ENCODE results near the gene TCF15.

TCF15 gene

GRCh38 chr20:610130-611046 lies at the start of gene TCF15:
Gene TCF15, minus strand, starts transcription at chr20:610309. Its CDS starts 72 bp downstream, at chr20:610237.
- DNase-seq (ENCODE audit: low read depth) = no peak

- DNase-seq (ENCODE audit: low read depth) = no peak
Measured at GRCh38 chr20:658731-659291, 48.7 kb upstream of the TCF15 start.

GRCh38 chr20:658202-658601 lies 48.1 kb upstream of the TCF15 start:
- DNase-seq (ENCODE audit: low read depth) = no peak

- DNase-seq (ENCODE audit: low read depth) = no peak
Measured at GRCh38 chr20:655726-656624, 45.9 kb upstream of the TCF15 start.

GRCh38 chr20:654417-654750 lies 44.3 kb upstream of the TCF15 start:
- DNase-seq (ENCODE audit: low read depth) = no peak

GRCh38 chr20:653590-654416 lies 43.7 kb upstream of the TCF15 start:
- no peak for DNase-seq (ENCODE audit: low read depth)

GRCh38 chr20:653110-653589 lies 43.0 kb upstream of the TCF15 start, which contains the start of gene SRXN1:
Gene SRXN1, minus strand, starts transcription at chr20:653200. Its CDS starts 15 bp downstream, at chr20:653185.
- DNase-seq (ENCODE audit: low read depth) = peak; percentile 80

- DNase-seq (ENCODE audit: low read depth) = no peak
Measured at GRCh38 chr20:652615-653109, 42.6 kb upstream of the TCF15 start.

GRCh38 chr20:651713-652614 lies 41.9 kb upstream of the TCF15 start:
- DNase-seq (ENCODE audit: low read depth) = no peak

GRCh38 chr20:650954-651353 lies 40.8 kb upstream of the TCF15 start:
- DNase-seq (ENCODE audit: low read depth) = no peak

GRCh38 chr20:650281-650680 lies 40.2 kb upstream of the TCF15 start:
- DNase-seq (ENCODE audit: low read depth) = no peak

- no peak for DNase-seq (ENCODE audit: low read depth)
Measured at GRCh38 chr20:647479-648019, 37.4 kb upstream of the TCF15 start.

GRCh38 chr20:646868-647233 lies 36.7 kb upstream of the TCF15 start:
- no peak for DNase-seq (ENCODE audit: low read depth)

GRCh38 chr20:646107-646867 lies 36.2 kb upstream of the TCF15 start:
- no peak for DNase-seq (ENCODE audit: low read depth)

- DNase-seq (ENCODE audit: low read depth) = peak; percentile 29
Measured at GRCh38 chr20:645318-646106, 35.4 kb upstream of the TCF15 start.

- no peak for DNase-seq (ENCODE audit: low read depth)
Measured at GRCh38 chr20:644692-645317, 34.7 kb upstream of the TCF15 start.

- DNase-seq (ENCODE audit: low read depth) = no peak
Measured at GRCh38 chr20:642398-643174, 32.5 kb upstream of the TCF15 start.

Measured in stimulated activated CD8-positive, alpha-beta memory T cell treated with anti-CD3 and anti-CD28 coated beads, Interleukin-12 subunit alpha, Interleukin-12 subunit beta, amount 100 ng/mL, for 4 hours (primary cell).